ENCODE data around the gene ILDR2.
"Not testable (repeated sequence)": the region's sequence is repeated elsewhere in the genome, so short reads cannot be mapped to it uniquely, and the experiment has no call there.

ILDR2 gene

DNA sequence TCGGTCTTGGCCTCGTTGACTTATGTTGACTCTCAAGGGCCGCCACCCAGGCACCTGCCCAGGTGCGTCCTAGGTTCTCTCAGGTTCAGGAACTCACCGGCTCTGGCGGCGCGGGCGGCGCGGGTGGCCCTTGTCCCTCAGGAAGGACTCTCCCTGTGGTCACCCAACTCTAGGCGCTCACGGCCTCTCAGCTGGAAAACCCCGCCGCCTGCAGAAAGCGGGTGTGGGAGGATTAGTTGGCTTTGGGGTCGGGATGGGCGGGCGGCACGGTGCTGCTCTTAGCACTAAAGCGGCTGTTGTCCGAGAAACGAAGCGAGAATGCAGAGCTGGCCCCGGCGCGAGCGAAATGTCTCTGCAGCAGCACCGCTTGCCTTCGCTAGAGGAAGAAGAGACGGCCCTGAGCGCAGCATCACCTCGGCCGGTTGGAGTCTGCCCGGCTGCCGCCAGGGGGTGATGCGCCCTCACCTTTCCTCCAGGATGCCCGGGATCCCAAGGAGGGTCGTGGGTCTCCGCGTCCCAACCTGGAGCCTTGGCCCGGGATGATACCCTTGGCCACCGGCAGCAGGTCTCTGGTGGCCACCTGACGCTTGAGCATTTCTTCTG lies 91.2 kb downstream of the ILDR2 start:
- peak; percentile 60 for DNase-seq

DNA sequence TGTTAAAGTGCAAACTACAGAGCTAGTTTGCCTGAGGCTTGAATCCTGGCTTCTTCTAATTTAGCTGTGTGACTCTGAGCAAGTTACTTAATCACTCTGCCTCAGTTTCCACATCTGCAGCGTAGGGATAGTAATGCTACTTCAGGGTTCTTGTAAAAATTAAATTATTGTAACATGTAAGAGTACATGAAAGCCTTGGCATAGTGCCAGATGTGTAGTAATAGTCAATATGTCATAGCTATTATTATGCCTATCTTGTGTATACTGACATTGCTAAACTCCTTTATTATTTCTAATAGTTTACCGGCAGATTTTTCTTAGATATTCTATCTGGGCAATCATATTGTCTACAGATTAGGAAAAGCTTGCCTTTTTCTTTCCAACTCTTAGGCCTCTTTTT lies 92.4 kb downstream of the ILDR2 start:
- DNase-seq = no peak

DNA sequence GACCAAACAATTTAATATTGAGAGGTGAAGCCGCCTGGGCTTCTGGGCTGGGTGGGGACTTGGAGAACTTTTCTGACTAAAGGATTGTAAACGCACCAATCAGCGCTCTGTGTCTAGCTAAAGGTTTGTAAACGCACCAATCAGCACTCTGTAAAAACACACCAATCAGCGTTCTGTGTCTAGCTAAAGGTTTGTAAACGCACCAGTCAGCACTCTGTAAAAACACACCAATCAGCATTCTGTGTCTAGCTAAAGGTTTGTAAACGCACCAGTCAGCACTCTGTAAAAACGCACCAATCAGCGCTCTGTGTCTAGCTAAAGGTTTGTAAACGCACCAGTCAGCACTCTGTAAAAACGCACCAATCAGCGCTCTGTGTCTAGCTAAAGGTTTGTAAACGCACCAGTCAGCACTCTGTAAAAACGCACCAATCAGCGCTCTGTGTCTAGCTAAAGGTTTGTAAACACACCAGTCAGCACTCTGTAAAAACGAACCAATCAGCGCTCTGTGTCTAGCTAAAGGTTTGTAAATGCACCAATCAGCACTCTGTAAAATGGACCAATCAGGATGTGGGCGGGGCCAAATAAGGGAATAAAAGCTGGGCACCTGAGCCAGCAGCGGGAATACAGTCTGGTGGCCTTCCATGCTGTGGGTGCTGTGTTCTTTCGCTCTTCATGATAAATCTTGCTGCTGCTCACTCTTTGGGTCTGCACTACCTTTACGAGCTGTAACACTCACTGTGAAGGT lies 97.0 kb downstream of the ILDR2 start:
- DNase-seq = not testable (repeated sequence)

DNA sequence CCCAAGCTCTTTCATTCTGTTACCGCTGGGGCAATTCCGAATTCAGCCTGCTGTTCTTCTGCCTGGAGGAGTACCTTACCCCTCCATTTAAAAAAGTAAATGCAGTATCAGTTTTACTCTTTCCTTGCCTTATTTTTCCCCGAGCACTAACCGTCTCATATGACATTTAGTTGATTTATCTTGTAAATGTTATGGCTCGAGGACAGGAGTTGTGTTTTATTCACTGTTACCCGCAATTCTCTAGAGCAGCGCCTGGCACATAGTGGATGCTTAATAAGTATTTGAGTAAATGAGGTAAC lies 98.9 kb downstream of the ILDR2 start:
- DNase-seq = no peak

DNA sequence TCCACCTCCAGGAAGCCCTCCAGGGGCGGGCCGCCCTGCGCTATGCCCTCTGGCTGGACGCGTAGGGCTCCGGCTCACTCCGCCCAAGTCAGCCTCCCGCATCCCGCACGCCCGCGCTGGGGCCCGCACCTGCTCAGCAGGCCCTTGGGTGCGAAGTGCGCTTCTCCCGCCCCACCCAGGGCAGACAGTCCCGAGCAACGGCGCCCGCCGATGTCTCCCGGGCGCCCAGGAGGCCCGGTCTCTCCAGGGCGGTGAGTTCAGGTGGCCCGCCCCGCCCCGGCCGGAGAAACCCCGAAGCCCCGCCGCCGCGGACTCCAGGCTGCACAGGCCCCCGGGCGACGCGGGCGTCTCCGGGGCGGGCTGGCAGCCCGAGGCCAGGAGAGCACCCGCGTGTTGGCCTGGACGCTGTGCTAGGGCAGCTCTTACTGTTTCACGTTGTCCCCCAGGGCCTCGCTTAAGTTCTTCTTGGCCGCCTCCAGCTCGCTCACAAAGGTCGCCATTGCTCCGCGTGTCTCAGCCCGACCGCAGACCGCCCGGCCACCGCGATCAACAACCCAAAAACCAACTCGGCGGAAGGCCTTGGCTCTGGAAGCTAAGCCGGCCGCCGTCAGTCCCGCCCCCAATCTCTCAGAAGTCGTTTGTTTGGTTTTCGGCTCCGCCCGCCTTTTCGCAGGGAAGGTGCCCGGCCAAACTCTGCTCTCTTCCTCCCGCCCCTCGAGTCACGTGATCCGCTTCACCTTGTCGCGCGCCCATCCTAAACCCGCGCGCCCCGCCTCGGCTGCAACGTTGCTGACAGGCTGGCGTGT lies 99.4 kb downstream of the ILDR2 start, which contains the start of gene TADA1:
Gene TADA1, minus strand, starts transcription at position 531 of the 806 bp plus-strand sequence. Its CDS starts 31 bp downstream, at position 500.
- DNase-seq = peak; percentile 100

DNA sequence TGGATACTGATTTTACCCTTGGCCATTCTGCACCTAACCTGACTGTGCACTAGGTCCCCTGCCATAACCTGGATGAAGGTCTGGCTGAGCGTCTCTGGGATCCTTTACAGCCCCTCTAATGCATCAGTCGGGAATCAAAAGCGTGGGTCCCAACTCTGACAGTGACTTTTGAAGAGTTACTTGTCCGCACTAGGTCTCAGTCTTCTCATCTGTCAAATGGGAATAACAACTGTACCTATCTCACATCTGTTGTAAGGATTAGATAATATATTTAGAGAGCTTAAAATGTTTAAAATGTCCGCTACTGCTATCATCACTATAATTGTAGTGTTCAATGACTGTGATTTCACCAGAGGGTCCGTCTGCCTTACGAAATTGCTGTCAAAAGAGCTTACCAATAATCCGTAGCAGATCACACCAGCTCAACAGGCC lies 100.0 kb downstream of the ILDR2 start:
- no peak for DNase-seq

DNA sequence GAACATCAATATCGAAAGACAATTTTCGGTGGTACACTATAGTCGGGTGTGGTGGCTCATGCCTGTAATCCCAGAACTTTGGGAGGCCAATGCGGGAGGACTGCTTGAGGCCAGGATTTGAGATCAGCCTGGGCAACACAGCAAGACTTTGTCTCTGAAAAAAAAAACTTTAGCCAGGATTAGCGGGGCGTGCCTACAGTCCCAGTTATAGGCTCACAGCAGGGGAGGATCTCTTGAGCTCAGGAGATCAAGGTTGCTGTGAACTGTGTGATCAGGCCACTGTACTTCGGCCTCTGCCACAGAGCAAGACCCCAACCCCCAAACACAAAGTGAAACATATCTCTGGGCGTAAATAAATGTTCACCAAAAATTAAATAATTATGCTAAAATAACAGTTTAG lies 100.9 kb downstream of the ILDR2 start:
- DNase-seq = no peak

DNA sequence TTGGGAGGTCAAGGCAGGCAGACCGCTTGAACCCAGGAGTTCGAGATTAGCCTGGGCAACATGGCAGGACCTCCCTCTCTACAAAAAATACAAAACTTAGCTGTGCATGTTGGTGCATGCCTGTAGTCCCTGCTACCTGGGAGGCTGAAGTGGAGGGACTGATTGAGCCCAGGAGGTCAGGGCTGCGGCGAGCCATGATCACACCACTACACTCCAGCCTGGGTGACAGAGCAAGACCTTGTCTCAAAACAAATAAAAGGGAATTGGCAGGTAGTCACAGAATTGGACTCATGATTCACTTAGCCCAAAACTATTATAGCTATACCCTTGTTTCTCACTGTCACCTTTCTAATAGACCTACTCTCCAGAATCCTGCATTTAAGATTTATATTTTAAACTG lies 104.8 kb downstream of the ILDR2 start:
- no peak for DNase-seq

DNA sequence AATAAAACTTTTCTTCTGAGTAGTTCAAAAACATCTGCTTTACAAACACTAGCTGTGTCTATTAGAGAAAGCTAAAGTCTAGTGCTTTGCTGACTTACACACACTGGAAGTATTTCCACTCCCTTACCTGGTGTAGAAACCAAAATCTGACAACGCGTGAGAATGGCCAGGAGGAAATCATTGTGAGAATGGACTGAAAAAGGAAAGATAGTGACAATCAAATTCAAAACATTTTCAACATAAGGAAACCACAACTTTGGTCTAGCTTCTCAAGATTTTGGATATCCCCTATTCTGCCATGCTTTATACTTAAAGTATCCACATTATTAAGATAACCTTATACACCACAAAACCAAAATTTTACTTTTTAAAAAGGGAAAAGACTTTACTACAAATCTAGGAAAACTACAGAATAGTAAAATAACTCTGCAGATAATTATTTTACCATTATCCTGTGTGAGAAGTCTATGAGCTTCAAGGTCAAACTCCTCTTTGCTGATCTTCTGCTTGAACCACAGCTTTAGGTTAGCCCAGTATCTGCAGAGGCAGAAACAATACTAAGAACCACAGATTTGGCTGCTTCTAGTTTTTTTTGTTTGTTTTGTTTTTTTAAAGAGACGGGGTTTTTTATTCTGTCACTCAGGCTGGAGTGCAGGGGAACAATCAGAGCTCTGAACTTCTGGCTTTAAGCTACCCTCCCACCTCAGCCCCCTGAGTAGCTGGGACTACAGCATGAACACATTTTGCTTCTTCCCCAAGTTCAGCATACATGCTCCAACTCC lies 105.8 kb downstream of the ILDR2 start:
- DNase-seq = no peak

DNA sequence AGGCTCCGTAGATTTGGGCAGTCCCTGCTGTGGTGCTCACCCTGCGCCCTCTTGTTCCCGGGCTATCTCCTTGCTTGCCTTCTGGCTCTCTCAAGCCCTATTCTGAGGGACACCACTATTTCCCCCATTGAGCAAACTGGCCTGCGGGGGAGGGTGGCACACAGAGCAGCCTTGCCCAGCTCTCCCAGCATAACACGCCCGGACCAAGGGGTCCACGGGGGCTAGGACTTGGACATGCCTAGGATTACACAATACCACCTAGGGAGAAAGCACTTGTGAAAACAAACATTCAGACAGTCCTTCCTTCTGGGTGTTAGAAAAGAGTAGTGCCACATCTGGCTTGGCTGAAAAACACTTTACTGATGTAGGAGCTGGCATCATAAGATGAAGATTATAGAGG lies 106.7 kb downstream of the ILDR2 start:
- DNase-seq = no peak

DNA sequence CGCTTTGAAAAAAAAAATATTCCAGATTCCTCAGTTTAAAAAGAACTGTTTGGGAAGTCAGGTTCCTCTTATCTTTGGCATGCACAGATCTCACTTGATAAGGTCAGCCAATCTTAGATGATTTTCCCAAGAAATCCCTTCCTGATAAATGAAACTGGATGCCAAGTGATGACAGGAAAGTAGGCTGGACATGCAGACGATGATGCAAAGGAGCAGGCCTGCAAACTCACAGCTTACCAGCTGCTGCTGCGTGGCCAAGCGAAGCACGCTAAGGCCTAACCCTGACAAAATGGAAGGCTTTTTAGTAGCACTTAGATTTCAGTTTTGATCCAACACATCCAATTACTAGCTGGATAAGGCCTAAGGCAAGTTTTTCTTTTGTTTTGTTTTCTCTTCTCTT lies 109.4 kb downstream of the ILDR2 start:
- DNase-seq = no peak

DNA sequence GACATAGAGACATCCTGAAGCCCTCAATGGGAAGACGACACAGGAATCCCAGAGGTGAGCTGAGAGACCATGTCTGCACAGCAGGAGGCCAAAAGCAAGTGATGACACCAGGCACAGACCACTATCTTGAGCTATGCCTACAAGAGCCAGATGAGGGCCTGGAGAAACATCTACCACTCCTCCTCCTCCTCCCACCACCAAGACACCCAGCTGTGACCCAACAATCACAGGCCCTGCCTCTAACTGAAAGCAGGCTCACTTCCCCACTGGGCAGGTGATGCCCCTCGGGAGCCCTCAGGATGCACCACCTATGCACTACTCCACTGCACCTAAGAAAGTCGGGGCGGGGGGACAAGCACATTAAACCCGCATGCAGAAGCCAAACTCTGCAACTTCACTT lies 115.7 kb downstream of the ILDR2 start:
- no peak for DNase-seq

DNA sequence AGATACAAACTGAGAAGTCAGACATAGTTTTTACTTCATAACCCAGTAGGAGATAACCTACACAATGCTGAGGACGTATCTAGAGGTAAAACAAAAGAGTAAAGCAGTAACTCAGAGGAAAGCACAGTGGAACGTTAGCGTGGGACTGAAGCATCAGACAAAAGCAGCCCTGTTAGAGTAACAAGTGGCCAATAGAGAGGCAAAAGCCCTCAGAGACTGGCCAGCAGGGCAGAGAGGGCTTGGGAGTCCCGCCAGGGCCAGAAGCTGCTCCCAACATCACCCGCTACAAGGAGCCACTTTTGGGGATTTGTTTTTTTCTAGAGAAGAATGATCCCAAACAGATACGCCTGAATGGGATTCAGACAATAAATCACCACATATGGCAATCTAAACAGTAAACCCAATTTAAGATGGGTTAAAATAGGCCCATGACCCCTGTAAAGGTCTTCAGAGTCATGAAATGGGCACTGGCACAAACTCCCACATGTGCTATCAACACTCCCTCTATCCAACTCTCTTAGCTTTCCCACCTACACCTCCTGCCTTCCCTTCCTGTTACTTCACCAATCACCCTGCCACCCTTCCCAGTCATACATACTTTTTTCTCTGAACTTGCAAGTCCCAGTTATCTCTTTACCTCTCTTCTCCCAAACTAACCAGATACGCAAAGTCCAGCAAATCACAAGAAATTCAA lies 116.5 kb downstream of the ILDR2 start:
- no peak for DNase-seq

Data from stimulated activated CD4-positive, alpha-beta T cell treated with anti-CD3 and anti-CD28 coated beads, Interleukin-15, amount 100 ng/mL, for 24 hours (primary cell).